Measurements from ENCODE around the gene DPF1.
"Not testable (repeated sequence)": the region's sequence is repeated elsewhere in the genome, so short reads cannot be mapped to it uniquely, and the experiment has no call there.

GRCh38 chr19:38261942-38262341 is 37.9 kb upstream of the DPF1 start:
- not testable (repeated sequence) for TF ChIP-seq CTCF (conservative IDR thresholded peaks at IDR 0.05; ENCODE audit: low read length); EZH2phosphoT487 (IDR thresholded peaks at IDR 0.05; ENCODE audit: borderline replicate concordance, low read depth, low read length)
